Testis (tissue), 2 donors: ENCODE data around the gene CHRNA7.

Experiments used
- POLR2A ChIP-seq: fragments of 450-650 bp; IDR thresholded peaks from one replicate; pipeline ENCODE4 v1.6.1; 2017; ENCODE audit warnings: antibody characterized with exemption, mild to moderate bottlenecking, moderate library complexity
- TF ChIP-seq, protein P1 (sequence below), 3 experiments: fragments of 450-650 bp in 2 of 3; fragments of 200-600 bp in 1 of 3; sonication (generic) in 1 of 3; IDR thresholded peaks; one replicate each; pipeline ENCODE4 v1.5.1; 2016 to 2019; ENCODE audit warnings: antibody characterized with exemption in 3 of 3, mild to moderate bottlenecking in 2 of 3, moderate library complexity in 1 of 3

DNA sequence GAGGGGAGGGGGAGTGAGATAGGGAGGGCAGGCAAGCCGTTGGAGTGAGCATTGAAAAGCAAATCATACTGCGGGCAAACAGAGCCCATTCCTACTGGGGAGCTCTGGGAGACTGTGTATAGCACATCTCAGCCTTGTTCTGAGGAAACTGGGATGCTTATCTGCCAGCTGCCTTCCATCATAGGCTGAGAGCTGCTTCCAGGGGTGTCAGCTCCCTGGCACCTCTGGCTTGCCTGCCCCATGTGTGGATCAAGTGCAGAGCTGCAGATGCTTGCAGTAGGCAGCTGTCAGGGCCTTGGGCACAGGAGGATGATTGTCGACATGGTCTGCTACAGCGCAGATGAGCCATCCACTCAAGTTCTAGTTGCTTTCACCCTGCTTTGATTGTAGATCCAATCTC, 86.8 kb downstream of the CHRNA7 start:
- TF ChIP-seq, protein P1, sequence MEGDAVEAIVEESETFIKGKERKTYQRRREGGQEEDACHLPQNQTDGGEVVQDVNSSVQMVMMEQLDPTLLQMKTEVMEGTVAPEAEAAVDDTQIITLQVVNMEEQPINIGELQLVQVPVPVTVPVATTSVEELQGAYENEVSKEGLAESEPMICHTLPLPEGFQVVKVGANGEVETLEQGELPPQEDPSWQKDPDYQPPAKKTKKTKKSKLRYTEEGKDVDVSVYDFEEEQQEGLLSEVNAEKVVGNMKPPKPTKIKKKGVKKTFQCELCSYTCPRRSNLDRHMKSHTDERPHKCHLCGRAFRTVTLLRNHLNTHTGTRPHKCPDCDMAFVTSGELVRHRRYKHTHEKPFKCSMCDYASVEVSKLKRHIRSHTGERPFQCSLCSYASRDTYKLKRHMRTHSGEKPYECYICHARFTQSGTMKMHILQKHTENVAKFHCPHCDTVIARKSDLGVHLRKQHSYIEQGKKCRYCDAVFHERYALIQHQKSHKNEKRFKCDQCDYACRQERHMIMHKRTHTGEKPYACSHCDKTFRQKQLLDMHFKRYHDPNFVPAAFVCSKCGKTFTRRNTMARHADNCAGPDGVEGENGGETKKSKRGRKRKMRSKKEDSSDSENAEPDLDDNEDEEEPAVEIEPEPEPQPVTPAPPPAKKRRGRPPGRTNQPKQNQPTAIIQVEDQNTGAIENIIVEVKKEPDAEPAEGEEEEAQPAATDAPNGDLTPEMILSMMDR (IDR thresholded peaks at IDR 0.05) = no peak
- TF ChIP-seq POLR2A = no peak
